ENCODE results near the gene ANKFY1.
A peak's percentile ranks its signal among the peaks of the same experiment; 100 is the strongest.

ANKFY1 gene

DNA sequence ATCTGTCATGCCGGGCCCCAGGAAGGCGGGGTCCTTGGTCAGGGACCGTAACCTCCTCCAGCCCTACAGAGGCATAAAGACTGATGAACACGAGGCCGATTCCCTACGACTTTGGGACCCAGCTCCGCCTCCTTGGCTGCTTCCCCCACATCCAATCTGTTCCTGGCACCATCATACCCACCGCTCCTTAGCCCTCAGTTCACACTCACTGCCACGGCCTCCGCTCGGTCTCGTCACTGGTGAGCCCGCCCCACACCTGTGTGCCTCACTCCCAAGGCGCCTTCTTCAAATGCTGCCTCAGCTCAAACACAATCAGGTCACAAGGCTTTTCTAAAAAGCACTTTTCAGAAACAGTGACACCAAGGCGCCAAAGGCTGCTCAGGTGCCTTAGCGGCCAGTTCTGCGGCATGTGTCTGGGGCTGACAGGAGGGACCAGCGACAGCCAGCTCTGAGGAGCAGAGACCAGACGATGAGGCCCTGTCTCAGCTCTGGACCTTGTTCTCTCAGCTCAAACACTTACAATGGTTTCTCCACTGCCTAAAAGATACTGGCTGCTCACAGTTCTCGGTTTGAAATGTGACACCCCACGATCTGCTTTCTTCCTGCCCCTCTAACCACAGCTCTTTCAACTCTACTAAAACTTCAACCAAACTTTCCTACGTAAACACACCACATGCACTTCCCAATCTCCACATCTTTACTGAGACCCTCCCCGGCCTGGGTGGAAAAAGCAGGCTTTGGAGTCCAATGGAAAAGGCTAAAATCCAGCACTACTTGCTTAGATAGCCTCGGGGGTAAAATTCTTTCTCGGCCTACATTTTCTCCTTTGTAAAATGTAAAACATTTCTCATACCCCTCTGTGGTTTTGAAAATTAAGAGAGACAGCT lies 87.6 kb downstream of the ANKFY1 start:
- Histone ChIP-seq H3K4me3 (replicated peaks; ENCODE audit: low read depth, low read length) (peak overlapping the region; percentile 24; the same call in 1 of the 2 replicates), H3K36me3 (ENCODE audit: control insufficient read depth, insufficient read depth, low read length) (peaks cover 51% of the 10 kb centered on the region), H3K27me3 (replicated peaks; ENCODE audit: control insufficient read depth, insufficient read depth, low read length) (no peaks in the 10 kb centered on the region)
- no peak for DNase-seq (ENCODE audit: extremely low read depth, insufficient read length)
- TF ChIP-seq, protein P1, sequence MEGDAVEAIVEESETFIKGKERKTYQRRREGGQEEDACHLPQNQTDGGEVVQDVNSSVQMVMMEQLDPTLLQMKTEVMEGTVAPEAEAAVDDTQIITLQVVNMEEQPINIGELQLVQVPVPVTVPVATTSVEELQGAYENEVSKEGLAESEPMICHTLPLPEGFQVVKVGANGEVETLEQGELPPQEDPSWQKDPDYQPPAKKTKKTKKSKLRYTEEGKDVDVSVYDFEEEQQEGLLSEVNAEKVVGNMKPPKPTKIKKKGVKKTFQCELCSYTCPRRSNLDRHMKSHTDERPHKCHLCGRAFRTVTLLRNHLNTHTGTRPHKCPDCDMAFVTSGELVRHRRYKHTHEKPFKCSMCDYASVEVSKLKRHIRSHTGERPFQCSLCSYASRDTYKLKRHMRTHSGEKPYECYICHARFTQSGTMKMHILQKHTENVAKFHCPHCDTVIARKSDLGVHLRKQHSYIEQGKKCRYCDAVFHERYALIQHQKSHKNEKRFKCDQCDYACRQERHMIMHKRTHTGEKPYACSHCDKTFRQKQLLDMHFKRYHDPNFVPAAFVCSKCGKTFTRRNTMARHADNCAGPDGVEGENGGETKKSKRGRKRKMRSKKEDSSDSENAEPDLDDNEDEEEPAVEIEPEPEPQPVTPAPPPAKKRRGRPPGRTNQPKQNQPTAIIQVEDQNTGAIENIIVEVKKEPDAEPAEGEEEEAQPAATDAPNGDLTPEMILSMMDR (IDR thresholded peaks at IDR 0.05; ENCODE audit: insufficient read depth, low read length, poor library complexity, severe bottlenecking) = no peak

DNA sequence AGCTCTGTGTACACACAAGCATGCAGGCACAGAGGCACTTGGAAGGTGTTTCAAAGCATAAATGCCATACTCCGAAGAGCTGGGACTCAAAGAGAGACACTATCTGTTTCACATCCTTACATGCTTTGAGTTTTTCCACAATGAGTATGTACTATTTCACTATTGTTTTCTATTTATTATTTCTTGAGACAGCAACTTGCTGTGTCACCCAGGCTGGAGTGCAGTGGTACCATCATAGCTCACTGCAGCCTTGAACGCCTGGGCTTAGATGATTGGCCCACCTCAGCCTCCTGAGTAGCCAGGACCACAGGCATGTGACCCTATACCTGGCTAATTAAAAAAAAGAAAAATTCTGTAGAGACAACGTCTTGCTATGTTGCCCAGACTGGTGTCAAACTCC lies 89.2 kb downstream of the ANKFY1 start:
- Histone ChIP-seq H3K4me3 (replicated peaks; ENCODE audit: low read depth, low read length) (no peak overlapping the region), H3K27me3 (replicated peaks; ENCODE audit: control insufficient read depth, insufficient read depth, low read length) (no peaks in the 10 kb centered on the region), H3K36me3 (ENCODE audit: control insufficient read depth, insufficient read depth, low read length) (peaks cover 61% of the 10 kb centered on the region)
- TF ChIP-seq, protein P1 (IDR thresholded peaks at IDR 0.05; ENCODE audit: insufficient read depth, low read length, poor library complexity, severe bottlenecking) = no peak
- no peak for DNase-seq (ENCODE audit: extremely low read depth, insufficient read length)

DNA sequence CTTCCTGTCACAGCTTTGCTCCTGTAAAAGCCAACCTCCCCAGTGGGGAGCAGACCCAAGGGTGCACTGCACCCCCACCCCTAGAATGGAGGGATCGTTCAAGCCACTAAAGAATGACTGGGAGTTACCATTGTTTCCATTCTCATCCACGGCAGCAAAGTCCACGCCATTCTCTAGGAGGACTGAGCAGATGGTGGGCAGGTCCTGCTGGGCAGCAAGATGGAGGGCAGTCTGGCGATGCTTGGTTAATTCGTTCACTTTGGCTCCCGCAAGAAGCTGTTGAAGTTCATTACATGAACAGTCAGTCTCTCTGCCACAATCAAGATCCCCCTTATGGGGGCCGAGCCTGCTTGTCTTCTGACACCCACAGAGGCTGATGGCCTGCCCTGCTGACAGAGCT lies 90.0 kb downstream of the ANKFY1 start:
- DNase-seq (ENCODE audit: extremely low read depth, insufficient read length) = no peak
- Histone ChIP-seq H3K36me3 (ENCODE audit: control insufficient read depth, insufficient read depth, low read length) (peaks cover 61% of the 10 kb centered on the region), H3K27me3 (replicated peaks; ENCODE audit: control insufficient read depth, insufficient read depth, low read length) (no peaks in the 10 kb centered on the region), H3K4me3 (replicated peaks; ENCODE audit: low read depth, low read length) (no peak overlapping the region)
- TF ChIP-seq, protein P1 (IDR thresholded peaks at IDR 0.05; ENCODE audit: insufficient read depth, low read length, poor library complexity, severe bottlenecking) = no peak

GRCh38 chr17:4172356-4172755 lies 91.4 kb downstream of the ANKFY1 start:
- Histone ChIP-seq H3K36me3 (ENCODE audit: control insufficient read depth, insufficient read depth, low read length) (peaks cover 52% of the 10 kb centered on the region), H3K27me3 (replicated peaks; ENCODE audit: control insufficient read depth, insufficient read depth, low read length) (no peaks in the 10 kb centered on the region), H3K4me3 (replicated peaks; ENCODE audit: low read depth, low read length) (no peak overlapping the region)
- TF ChIP-seq, protein P1 (IDR thresholded peaks at IDR 0.05; ENCODE audit: insufficient read depth, low read length, poor library complexity, severe bottlenecking) = no peak
- DNase-seq (ENCODE audit: extremely low read depth, insufficient read length) = no peak

DNA sequence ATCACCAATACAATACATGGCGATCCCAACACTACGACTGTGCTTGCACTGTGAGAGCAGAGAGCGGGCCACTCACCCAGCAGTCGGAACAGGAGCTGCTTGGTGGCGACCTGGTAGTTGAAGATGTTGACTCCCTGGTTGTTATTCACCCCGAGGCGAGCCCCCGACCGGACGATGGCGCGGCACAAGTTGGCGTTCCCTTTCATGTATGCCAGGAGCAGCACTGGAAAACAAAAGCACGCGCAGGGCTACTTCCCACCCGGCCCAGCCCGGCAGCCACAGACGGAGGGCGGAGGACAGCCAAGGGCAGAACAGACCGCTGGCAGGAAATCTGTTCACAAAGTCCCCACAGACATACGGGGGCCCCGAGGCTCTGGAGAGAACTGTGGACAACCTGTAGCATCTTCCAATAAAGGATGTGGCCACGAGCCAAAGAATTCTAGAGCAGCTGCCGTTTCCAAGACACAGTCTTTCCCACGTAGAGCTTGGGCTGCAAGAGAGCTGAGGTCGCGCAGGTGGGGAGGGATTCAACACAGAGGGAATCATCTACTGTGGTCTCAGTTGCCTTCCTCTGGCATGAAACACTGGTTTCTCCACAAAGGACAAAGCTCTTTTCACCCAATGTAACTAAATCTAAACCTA lies 93.0 kb downstream of the ANKFY1 start:
- no peaks in the 10 kb centered on the region for H3K27me3 ChIP-seq (replicated peaks; ENCODE audit: control insufficient read depth, insufficient read depth, low read length)
- H3K36me3 ChIP-seq (ENCODE audit: control insufficient read depth, insufficient read depth, low read length) = peaks cover 59% of the 10 kb centered on the region
- TF ChIP-seq, protein P1 (IDR thresholded peaks at IDR 0.05; ENCODE audit: insufficient read depth, low read length, poor library complexity, severe bottlenecking) = no peak
- no peak overlapping the region for H3K4me3 ChIP-seq (replicated peaks; ENCODE audit: low read depth, low read length)
- DNase-seq (ENCODE audit: extremely low read depth, insufficient read length) = no peak

Measured in GM06990 (cell line).